Activated CD4-positive, alpha-beta T cell treated with anti-CD3 and anti-CD28 coated beads for 1 hour (primary cell): ENCODE results near the gene RNF126.
A peak's percentile ranks its signal among the peaks of the same experiment; 100 is the strongest.

ENCODE experiments used
- DNase-seq: peaks from one replicate; pipeline ENCODE4 v3.0.0-alpha.2; 2020

RNF126 gene

GRCh38 chr19:662207-662961 lies 630 bp downstream of the RNF126 start:
- peak; percentile 53 for DNase-seq

GRCh38 chr19:661427-662196 lies 1.4 kb downstream of the RNF126 start:
- DNase-seq, result peak; percentile 53

DNA sequence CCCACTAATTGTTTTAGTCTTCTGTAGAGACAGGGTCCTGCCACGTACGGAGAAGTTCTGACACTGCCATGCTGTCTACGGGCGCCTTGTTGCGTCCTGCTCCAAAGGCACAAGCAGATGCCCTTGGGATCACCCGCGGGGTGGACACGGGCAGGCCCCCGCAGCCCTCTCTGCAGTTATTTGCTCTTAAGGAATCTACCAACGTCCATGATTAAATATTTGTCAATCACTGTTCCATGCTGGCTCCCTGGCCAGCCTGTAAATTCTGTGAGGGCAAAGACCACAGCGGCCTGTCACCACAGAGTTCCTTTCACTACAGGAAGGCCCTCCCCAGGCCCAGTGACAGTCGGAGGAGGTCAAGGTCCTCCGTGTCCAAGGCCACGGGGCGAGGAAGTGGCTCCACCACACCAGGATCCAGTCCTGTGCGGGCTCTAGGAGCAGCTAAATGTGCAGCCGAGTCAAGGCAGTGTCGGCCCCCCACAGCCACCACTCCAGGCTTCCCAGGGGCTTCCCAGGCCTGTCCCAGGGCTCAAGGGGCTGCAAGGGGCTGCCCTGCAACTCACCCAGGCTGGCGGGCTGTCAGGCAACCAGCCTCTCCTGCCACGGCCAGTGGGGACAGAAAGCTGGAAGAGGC lies 2.1 kb downstream of the RNF126 start:
- no peak for DNase-seq

DNA sequence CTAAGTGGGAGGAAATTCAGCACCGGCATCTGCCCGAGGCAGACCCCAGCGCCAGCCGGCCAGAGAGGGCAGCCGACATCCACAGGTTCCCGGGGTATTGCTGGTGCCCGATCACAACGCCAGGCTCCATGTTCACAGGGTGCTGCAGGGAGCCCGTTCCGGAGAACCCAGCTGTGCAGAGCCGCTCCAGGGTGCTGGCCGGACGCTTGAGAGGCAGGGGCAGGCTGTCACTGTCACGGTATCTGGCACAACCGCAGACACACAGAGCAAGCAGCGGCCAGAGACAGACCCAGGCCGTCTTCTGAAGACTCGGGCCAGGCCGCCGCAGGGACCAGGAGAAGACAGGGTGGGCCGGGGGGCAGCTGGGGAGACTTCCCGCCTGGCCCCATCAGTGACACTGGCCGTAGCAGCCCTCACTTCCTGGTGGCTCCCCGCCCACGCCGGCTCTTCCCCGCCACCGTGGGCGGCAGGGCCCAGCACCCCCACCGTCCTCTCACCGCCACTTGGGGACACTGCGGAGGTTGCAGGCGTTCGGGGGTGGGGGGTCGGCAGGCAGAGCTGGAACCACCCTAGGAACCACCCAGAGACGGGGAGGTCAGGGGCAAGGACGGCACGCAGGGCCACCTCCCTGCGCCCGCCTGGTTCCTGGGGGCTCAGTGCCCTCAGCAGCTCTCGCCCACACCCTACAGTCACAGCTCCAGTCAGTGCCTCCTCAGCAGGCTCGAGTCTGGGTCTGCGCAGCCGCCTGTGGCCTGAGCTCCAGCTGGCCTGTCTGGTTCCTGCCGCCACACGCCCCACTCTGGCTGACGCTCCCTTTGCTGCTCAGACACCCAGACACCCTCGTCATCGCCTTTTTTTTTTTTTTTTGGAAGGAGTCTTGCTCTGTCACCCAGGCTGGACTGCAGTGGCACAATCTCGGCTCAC lies 3.8 kb downstream of the RNF126 start:
- peak; percentile 31 for DNase-seq

- DNase-seq, result no peak
Observed at GRCh38 chr19:658059-658839, 4.8 kb downstream of the RNF126 start.

- no peak for DNase-seq
Observed at GRCh38 chr19:657611-658010, 5.4 kb downstream of the RNF126 start.

DNA sequence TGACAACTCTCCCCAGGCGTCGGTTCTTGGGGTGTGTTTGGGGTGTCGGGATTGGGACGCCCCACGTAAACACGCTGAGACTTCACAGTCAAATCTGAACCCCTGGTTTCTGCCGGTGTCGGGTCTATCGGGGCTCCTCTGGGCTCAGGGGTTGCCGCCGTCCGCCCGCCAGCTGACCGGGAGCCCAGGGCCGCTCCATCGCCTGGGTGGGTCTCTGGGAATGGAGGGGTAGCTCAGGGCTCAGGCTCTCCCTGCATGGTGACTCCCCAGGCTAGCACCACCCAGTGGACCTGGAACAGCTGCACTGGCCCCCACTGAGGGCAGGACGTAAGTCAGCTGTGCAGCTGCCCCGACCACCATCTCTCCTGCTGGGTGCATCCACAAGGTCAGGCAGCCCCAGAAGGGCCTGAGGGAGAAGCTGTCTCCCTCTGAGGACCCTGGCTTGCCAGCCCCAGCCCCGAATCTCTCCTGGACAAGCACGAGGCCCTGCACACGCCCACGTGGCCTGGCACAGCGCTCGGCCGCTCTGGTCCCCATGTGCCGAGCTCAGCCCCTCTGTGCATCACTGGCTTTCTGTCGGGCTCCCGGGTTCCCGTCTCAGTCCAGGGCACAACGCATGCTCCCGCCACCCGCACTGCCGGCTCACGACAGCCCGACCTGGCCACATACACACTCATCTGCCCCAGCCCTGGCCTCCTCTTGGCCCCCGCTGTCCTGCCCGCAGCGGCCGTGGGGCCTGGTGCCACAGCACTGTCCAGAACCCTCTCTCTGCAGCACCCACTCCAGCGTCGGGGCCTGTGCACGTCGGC lies 6.1 kb downstream of the RNF126 start:
- no peak for DNase-seq

DNA sequence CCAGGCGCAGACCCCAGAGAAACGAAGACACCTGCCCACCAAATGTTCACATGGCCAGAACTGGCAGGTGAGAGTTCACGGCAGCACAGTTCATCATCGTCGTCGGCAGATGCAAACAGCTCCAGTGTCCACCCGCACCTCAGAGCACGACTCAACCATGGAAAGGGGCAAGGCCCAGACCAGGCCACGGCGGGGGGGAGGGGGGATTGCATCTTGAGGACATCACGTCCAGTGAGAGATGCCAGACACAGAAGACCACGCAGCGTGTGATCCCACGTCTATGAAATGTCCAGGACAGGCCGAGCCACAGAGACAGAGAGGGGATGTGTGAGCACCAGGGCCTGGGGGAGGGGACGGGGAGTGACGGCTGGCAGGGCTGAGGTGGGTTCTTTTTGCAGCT lies 7.3 kb downstream of the RNF126 start:
- DNase-seq, result no peak

DNA sequence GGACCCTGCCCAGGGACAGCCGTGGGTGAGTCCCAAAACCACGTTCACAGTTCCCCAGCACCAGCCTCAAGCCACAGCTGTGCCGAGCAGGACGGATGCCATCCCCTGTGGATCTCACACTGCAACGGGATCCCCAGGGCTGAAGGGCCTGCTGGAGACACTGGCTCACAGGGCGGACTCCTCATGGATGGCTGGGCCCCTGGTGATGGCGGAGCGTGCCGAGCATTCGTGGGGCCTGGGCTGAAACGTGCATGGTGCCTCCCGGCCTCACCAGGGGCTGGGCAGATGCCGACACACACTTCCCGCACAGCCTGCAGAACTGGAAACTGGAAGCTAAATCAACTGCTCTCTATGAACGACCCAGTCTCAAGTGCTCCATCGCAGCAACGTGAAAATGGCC lies 9.6 kb downstream of the RNF126 start:
- no peak for DNase-seq

- DNase-seq, result no peak
Observed at GRCh38 chr19:652467-653389, 10.3 kb downstream of the RNF126 start.

DNA sequence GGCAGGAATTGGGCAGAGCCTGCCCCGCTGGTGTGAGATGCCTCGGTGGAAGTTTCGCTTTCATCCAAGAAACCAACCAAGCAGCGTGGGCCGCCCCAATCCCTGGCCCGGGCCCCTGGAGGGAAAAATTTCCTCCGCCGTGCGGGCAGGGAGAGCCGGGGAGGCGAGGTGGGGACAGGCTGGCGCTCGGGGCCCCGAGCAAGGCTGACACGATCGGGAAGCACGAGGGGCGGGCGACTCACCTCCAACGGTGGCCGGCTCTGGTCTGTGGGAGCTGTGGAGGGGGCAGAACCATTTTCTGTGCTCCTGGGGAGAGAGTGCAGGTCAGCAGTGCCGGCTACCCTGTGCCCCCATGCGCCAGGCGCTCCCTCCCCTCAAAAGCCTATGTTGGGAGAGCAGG lies 11.0 kb downstream of the RNF126 start:
- no peak for DNase-seq

DNA sequence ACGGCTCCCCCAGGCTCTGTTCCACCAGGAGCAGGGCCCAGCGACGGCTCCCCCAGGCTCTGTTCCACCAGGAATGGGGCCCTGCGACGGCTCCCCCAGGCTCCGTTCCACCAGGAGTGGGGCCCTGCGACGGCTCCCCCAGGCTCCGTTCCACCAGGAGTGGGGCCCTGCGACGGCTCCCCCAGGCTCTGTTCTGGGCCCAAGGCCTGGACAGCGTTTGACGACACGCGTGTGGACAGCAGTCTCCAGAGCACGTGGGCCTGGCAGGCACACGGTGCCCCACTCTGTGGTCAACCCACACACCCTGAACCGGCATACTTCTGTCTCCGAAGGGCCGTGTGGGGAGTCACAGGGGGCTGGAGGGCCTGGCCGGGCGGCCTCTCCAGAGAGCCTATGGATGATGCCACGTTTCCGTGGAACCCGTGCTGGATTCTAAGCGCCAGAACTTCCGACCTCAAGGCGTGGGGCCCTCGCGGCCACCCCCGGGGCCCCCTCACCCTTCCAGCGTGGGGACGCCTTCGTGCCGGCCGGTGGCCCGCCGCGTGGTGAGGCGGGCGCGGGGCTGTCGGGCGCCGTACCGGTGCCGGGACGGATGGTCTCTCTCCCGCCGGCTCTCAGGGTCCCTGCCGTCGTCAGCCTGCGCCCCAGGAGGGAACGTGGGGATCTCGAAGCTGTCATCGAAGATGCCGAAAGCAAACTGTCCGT lies 11.7 kb downstream of the RNF126 start:
- DNase-seq, result no peak

DNA sequence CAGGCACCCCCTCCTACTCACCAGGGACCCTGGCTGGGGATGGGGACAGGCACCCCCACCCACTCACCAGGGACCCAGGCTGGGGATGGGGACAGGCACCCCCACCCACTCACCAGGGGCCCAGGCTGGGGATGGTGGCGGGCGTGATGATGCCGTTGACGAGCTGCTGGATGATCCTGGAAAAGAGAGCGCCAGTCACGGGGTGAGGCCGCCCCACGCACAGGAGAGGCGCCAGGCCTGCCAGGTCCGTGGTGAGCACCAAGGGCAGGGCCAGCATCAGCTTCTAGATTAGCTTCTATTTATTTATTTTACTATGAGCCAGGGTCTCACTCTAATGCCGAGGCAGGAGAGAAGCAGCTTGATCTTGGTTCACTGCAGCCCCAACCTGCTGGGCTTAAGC lies 12.9 kb downstream of the RNF126 start:
- no peak for DNase-seq

GRCh38 chr19:648904-649801 lies 13.9 kb downstream of the RNF126 start:
- DNase-seq, result no peak

DNA sequence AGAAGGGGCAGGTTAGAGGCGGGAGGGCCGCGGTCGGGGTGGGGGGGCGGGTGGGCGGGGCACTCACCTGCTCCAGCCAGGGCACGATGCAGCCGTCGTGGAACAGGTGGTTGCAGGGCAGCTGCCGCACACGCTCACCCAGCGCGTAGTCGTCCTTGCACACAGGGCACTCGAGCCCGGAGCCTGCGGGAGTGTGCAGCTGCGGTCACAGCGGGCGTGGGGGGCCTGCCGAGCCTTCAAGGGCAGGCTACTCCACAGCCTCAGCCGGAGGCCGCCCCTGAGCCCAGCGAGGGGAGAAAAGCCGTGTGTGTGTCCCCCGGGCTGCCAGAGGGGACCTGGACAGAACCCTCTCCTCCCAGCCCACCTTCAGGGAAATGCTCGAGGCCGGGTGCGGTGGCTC lies 14.7 kb downstream of the RNF126 start:
- DNase-seq, result no peak

DNA sequence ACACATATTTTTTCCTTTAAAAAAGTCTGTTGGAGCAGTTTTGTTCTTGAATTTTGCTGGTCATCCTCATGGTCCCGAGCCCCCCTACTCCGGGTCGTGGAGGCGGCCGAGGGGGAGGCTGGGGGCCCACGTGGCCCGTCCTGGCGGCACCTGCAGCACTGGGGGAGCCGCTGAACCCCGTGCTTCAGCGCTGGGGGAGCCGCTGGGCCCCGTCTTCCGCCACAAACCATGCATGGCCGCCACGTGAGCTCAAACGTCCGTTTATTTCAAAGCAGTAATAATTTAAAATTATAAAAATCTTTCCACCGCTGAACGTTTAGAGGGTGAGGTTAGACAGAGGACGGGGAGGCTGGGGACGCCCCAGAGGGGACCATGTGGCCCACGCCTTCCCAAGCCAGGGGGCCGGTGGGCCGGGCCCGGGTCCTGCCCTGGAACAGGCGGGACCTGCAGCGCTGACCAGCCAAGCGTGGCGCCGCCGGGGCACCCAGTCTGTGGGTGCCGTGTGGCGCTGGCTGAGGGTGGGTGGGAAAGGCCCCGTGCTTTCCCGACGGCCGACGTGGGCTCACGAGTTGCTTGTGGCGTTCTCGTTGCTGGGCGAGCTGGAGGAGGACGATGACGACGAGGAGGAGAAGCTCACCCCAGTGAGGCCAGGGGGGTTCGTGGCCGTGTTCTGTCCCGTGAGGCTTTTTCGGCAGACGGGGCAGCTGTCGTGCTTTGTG lies 15.3 kb downstream of the RNF126 start:
- DNase-seq, result no peak

DNA sequence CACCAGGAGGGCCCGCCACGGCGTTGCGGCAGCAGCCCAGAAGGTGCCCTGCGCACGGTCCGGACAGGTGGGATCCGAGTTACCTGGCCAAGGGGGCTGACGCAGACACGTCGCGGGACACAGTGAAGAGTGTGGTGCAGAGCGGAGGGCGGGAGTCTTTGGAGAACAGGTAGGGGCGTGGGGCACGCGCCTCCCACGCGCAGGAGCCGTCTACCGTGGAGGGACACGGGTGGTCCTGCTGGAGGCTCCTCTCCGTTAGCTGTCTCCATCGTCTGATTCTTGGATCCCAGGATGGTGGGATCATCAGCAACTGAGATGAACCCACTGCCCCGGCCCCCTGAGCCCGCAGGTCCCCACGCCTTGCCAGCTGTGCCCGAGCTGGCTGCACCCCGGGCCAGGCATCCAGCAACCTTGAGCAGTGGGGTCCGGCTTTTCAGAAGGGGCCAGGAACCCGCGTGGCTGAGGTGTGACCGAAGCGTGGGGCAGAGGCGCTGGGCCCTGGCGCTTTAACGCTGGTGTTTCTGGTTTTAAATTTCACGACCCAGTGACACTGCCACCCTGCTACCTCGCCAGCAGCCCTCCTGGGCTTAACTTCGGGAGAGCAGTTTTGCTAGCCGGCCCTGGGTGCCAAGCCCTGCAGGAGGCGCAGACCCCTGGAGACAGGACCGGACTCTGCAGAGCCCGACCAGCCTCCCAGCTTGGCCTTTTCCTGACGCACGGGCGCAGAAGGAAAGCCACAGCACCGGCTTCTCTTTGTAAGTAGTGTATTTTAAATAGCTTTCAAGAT lies 16.0 kb downstream of the RNF126 start:
- no peak for DNase-seq
